H54 (cell line): ENCODE results near the gene NIN.
A peak's percentile ranks its signal among the peaks of the same experiment; 100 is the strongest.
"Not testable (repeated sequence)": the region's sequence is repeated elsewhere in the genome, so short reads cannot be mapped to it uniquely, and the experiment has no call there.

Source experiments
- DNase-seq: peaks from one replicate; pipeline ENCODE4 v3.0.0; 2011; ENCODE audit warnings: low spot score, mixed read lengths; ENCODE audit not compliant: insufficient read length
- FAIRE-seq: peaks from 3 replicates; lab custom pipeline; 2011; peaks lifted over from hg19 to GRCh38; lab: Jason Lieb, UNC
- POLR2A ChIP-seq: IDR thresholded peaks from 2 replicates; pipeline ENCODE4 v1.6.1; 2011; ENCODE audit warnings: low read depth, mild to moderate bottlenecking, low read length

The NIN gene

DNA sequence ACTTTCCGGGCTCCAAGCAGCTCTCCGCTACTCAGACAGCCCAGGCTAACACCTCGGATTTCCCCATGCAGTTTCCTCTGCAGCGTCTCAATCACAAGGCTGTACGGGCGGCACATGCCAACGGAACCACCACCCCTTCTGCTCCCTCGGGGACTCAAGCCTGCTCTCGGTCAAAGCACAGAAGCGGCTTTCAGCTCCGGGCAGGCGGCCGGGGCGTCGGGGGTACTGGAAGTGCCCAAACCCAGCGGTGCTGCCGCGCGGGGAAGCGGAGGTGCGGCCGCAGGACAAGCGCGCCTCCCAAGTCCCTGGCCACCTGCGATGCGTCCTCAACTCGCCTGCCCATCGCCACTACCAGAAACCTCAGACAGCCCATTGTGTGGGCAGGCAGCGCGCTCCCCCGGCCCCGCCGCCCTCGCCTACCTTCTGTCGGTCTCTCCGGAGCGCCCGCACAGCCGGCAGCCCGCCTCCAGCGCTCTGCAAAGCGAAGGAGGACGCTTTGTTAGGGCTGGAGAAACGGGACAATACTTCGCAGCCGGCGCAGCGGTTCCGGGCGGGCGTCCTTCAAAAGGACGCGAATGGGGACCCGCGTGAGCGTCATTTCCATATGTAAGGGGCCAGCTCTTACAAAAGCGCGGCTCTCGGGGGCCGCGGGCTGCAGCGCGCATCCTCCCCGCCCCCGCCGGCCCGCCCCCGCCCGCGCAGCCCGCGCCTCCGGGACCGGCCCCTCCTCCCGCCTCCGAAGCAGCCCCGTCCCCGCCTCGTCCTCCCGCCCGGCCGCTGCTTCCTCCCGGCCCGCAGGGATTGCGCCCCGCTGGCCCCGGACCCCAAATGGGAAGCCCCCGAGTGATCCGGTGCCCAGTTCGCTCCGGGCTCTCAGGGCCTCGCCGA lies 674 bp downstream of the NIN start:
- FAIRE-seq (peak; percentile 41), DNase-seq (peak; percentile 15)
- TF ChIP-seq POLR2A: no peak

- DNase-seq (no peak), FAIRE-seq (peak; percentile 20)
- no peak for TF ChIP-seq POLR2A
Measured at GRCh38 chr14:50829489-50830043, 1.4 kb downstream of the NIN start.

GRCh38 chr14:50828721-50829488 lies 2.1 kb downstream of the NIN start:
- FAIRE-seq (no peak), DNase-seq (no peak)
- TF ChIP-seq POLR2A: no peak

DNA sequence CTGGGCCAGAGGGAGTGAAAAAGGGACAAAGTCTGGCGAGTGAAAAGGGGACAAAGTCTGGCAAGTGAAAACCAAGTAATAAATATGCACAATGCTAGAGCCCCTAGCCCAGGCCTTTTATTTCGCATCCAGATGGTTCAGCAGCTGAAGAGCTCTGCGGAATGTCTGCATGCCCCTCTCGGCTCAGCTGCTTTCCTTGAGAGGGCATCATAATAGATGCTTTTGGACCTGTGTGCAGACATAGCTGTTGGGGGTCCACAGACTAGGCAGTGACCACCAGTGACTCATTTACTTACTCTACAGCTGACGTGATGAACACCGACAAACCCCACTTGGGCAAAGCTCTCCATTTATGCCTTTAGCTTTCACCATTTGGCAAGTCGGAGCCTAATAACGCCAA lies 4.3 kb downstream of the NIN start:
- no peak for TF ChIP-seq POLR2A
- DNase-seq (no peak), FAIRE-seq (no peak)

GRCh38 chr14:50825307-50825706 lies 5.7 kb downstream of the NIN start:
- no peak for TF ChIP-seq POLR2A
- FAIRE-seq (no peak), DNase-seq (no peak)

DNA sequence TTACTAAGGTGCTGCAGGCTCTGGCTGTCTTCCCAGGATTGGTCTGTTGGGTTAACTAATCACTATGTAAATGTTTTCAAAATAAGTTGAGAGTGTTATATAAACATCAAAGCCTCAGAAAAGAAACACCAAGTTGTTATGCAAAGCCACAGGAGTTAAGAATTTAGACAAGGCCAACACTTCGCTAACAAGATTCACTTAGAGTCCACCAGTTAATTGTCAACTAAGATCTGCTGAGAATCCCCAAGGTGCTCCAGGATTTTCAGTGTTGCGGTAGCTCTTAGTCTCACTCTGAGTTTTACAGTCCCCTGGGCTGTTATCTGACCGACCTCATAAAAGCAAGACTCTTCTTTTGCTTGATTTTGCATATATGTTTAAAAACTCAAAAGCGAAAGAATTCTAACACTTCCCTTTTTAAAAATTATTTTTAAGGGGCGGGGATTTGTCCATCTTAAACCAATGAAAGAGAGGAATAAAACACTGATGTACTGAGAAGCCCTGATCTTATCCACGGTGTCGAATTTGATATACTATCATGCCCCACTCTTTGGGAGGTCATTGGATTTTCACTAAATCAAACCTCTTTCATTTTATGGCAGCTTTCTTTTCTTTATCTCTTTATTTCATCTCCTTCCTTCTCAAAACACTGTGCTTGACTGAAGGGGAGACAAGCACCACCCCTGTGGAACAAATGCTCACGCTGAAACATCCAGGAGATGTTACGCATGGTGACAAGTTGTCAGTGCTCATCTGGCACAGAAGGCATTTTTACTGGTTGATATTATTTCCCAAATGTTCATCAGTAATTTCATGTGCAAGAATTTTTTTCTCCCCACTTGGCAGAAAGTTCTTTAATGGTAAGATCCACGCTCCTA lies 7.0 kb downstream of the NIN start:
- TF ChIP-seq POLR2A: no peak
- FAIRE-seq: no peak

GRCh38 chr14:50823051-50823761 lies 7.8 kb downstream of the NIN start:
- DNase-seq: no peak
- no peak for FAIRE-seq
- no peak for TF ChIP-seq POLR2A

More for the DNA sequence above, 7.0 kb downstream of the NIN start:
- no peak for DNase-seq

DNA sequence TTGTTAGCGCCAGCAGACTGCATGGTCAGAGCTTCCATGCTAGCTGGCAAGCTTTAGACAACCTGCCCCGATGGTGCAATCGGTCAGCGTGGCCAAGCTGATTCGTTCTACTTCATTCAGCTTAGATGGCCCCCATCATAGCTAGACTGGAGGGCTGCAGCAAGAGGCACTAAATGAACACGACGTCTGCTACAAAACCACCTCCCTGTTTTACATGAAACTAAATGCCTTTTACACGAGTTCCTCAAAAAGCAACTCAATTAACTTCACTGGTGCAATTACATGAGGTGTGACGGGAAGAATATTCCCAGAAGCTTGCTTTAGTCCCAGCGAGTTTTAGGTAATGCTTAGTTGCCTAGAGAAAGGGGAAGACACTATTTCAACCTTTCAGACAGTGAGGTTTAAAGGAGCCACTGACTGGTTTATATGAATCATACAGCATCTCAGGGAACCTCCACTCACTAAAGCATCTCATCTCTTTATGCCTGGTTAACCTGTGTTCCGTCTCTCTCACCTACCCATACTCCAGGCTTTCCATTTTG lies 8.4 kb downstream of the NIN start:
- no peak for TF ChIP-seq POLR2A
- FAIRE-seq: no peak

GRCh38 chr14:50821510-50822464 lies 9.2 kb downstream of the NIN start:
- DNase-seq (no peak), FAIRE-seq (no peak)
- no peak for TF ChIP-seq POLR2A

More for the DNA sequence above, 8.4 kb downstream of the NIN start:
- no peak for DNase-seq

DNA sequence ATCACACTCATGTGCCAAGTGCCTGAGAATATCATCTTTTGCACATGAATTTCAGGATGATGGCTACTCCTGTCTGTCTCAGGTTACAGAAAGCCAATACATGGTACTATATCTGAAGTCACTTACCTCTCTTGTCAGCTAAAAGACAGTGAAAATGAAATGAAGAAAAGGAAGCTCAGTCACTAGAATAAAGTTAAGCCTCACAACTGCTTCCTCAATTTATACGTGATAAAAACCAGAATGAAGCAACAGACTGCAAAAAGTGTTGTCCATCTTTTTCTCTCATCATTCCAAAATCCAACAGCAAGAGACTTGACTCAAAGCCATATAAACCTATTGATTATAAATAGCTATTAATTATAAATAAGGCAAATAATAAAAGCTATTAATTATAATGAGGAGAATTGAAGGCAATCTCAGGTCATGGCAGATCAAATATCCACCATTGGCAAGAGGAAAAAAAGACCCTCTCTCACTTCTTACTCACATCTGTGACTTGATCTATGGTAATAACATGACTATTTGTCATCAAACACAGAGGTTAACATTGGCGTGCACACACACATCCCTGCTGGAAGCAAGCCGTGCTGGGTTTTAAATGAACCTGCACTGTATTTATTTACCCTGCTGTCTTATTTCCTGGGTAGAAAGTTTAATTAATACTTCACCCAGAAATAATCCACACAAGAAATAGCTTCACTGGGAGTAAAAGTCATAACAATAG lies 10.0 kb downstream of the NIN start:
- FAIRE-seq (no peak), DNase-seq (no peak)
- TF ChIP-seq POLR2A: no peak

GRCh38 chr14:50819303-50819702 lies 11.7 kb downstream of the NIN start:
- DNase-seq, FAIRE-seq: not testable (repeated sequence)
